HepG2 (cell line): Measurements from ENCODE around the gene C9orf50. TPM values are rescaled to one million over a fixed set of nuclear protein-coding genes. Genes with fewer than 3 reads are reported as not detected.

Source experiments
- ARHGAP35 ChIP-seq: sonication (generic); formaldehyde crosslinking; IDR thresholded peaks from 2 replicates; pipeline ENCODE4 v1.9.0; 2022; ENCODE audit warnings: mild to moderate bottlenecking, inconsistent platforms, moderate library complexity, missing genetic modification reagents, borderline replicate concordance
- CCAR2 ChIP-seq: fragments of 200-400 bp; formaldehyde crosslinking; optimal IDR thresholded peaks from 2 replicates; pipeline ENCODE3; 2018; ENCODE audit warnings: low read depth, mild to moderate bottlenecking, low read length, moderate library complexity
- CEBPB ChIP-seq: IDR thresholded peaks from 2 replicates; pipeline ENCODE4 v1.6.1; 2011; ENCODE audit warnings: low read depth, low read length, improper control_type of control experiment, borderline replicate concordance
- CREB1 ChIP-seq, 2 experiments: fragments of 450-650 bp in 1 of 2; IDR thresholded peaks; 2 replicates each; pipeline ENCODE4 v1.6.1; 2016 to 2017; ENCODE audit warnings: control low read depth in 1 of 2, mild to moderate bottlenecking in 1 of 2, missing compliant biosample characterization in 1 of 2, missing genetic modification characterization in 1 of 2
- CSRNP2 ChIP-seq: sonication (generic); formaldehyde crosslinking; conservative IDR thresholded peaks from 2 replicates; pipeline ENCODE4 v1.8.0; 2022; ENCODE audit warnings: low read depth, missing genetic modification reagents
- JUN ChIP-seq: sonication (generic); formaldehyde crosslinking; IDR thresholded peaks from 2 replicates; pipeline ENCODE4 v1.4.0; 2020; ENCODE audit warnings: mild to moderate bottlenecking, missing genetic modification reagents
- SNAPC2 ChIP-seq: sonication (generic); formaldehyde crosslinking; IDR thresholded peaks from 2 replicates; pipeline ENCODE4 v1.8.1; 2022; ENCODE audit warnings: mild to moderate bottlenecking, missing genetic modification reagents
- SRSF9 ChIP-seq: fragments of 200-400 bp; formaldehyde crosslinking; IDR thresholded peaks from 2 replicates; pipeline ENCODE4 v1.6.1; 2018; ENCODE audit warnings: borderline replicate concordance, mild to moderate bottlenecking, low read depth, low read length; ENCODE audit not compliant: insufficient read depth, poor library complexity, severe bottlenecking
- TBX2 ChIP-seq: sonication (generic); formaldehyde crosslinking; IDR thresholded peaks from 2 replicates; pipeline ENCODE4 v1.5.0; 2020; ENCODE audit warnings: missing genetic modification reagents, mild to moderate bottlenecking, borderline replicate concordance
- TFAP4 ChIP-seq: sonication (generic); IDR thresholded peaks from 2 replicates; pipeline ENCODE4 v1.6.1; 2016; ENCODE audit warnings: low read depth, borderline replicate concordance
- TP53 ChIP-seq: sonication (generic); formaldehyde crosslinking; conservative IDR thresholded peaks from 2 replicates; pipeline ENCODE4 v1.4.0; 2020; ENCODE audit warnings: missing genetic modification reagents
- U2AF2 ChIP-seq: fragments of 200-400 bp; formaldehyde crosslinking; IDR thresholded peaks from 2 replicates; pipeline ENCODE4 v1.6.1; 2017; ENCODE audit warnings: low read depth, mild to moderate bottlenecking, low read length
- ZBTB39 ChIP-seq: sonication (generic); formaldehyde crosslinking; IDR thresholded peaks from 2 replicates; pipeline ENCODE4 v1.5.0; 2020; ENCODE audit warnings: missing genetic modification reagents
- ZBTB42 ChIP-seq: sonication (generic); formaldehyde crosslinking; IDR thresholded peaks from 2 replicates; pipeline ENCODE4 v1.5.0; 2020; ENCODE audit warnings: mild to moderate bottlenecking, missing genetic modification reagents
- ZNF280B ChIP-seq: sonication (generic); formaldehyde crosslinking; IDR thresholded peaks from 2 replicates; pipeline ENCODE4 v1.5.0; 2020; ENCODE audit warnings: missing genetic modification reagents, mild to moderate bottlenecking, borderline replicate concordance
- ZNF572 ChIP-seq: sonication (generic); formaldehyde crosslinking; IDR thresholded peaks from 2 replicates; pipeline ENCODE4 v1.5.1; 2020; ENCODE audit warnings: mild to moderate bottlenecking, missing genetic modification reagents
- ZNF687 ChIP-seq: sonication (generic); formaldehyde crosslinking; IDR thresholded peaks from 2 replicates; pipeline ENCODE4 v1.5.1; 2020; ENCODE audit warnings: mild to moderate bottlenecking, missing genetic modification reagents, moderate library complexity
- ZNF766 ChIP-seq: sonication (generic); formaldehyde crosslinking; IDR thresholded peaks from 2 replicates; pipeline ENCODE4 v1.5.0; 2020; ENCODE audit warnings: missing genetic modification reagents, borderline replicate concordance
- ZZZ3 ChIP-seq: sonication (generic); formaldehyde crosslinking; IDR thresholded peaks from 2 replicates; pipeline ENCODE4 v1.4.0; 2020; ENCODE audit warnings: missing genetic modification reagents, mild to moderate bottlenecking, borderline replicate concordance
- polyA plus RNA-seq, 8 experiments: library from polyadenylated mRNA; depleted of rRNA in 3 of 8; stranded (reverse) in 7 of 8; unstranded in 1 of 8; fragments of >200 nt; fragmentation: Illumina TruSeq in 4 of 8; extraction: Trizol in 4 of 8; gene quantifications; 2 replicates each; pipeline versions ENCODE4 v1.2.1 to v1.2.3, GENCODE V29; 2011 to 2016; ENCODE audit warnings: low read depth in 4 of 8, missing spikeins in 1 of 8, mixed read lengths in 1 of 8; ENCODE audit not compliant: insufficient read depth in 1 of 8
- total RNA-seq, 5 experiments: library from RNA; depleted of rRNA; stranded (reverse); fragments of >200 nt; fragmentation: Illumina TruSeq; extraction: Trizol; gene quantifications; 2 replicates each; pipeline ENCODE4 v1.2.3, GENCODE V29; 2016; ENCODE audit warnings: low read depth in 1 of 5

The C9orf50 gene
- total and polyA plus RNA-seq, 2 of the 13 experiments (the other 11 are each of a cell fraction or from before 2014, with no cell fraction given) = not detected

- TF ChIP-seq ARHGAP35 = no peak
- TF ChIP-seq CSRNP2 = no peak
- TF ChIP-seq ZNF572 = no peak
- 0 out of 2 replicates have a peak, but pooled peaks have one; percentile 6 for TF ChIP-seq JUN (CRISPR knock-in tag)
- no peak for TF ChIP-seq ZNF687
- TF ChIP-seq TBX2 = no peak
- TF ChIP-seq ZZZ3 (CRISPR knock-in tag) = no peak
- TF ChIP-seq SRSF9 = no peak
- TF ChIP-seq ZNF280B (CRISPR knock-in tag) = 0 out of 2 replicates have a peak, but pooled peaks have one; percentile 2
- TF ChIP-seq ZBTB42 (CRISPR knock-in tag) = no peak; the same call in 1 of the 2 replicates
- no peak for TF ChIP-seq TP53 (CRISPR knock-in tag)
- no peak for TF ChIP-seq SNAPC2
- no peak for TF ChIP-seq U2AF2
- TF ChIP-seq ZNF766 (CRISPR knock-in tag) = no peak
- no peak for TF ChIP-seq ZBTB39 (CRISPR knock-in tag)
- no peak for TF ChIP-seq TFAP4
- no peak for TF ChIP-seq CEBPB
- no peak for TF ChIP-seq CREB1 (IDR thresholded peaks at IDR 0.05)
- TF ChIP-seq CREB1 (CRISPR knock-in tag; IDR thresholded peaks at IDR 0.05) = no peak
- TF ChIP-seq CCAR2 = peak; percentile 17
These were observed 13.9 kb downstream of the C9orf50 start (continued) for GRCh38 chr9:129607027-129607387.
